OCI-LY7 (cell line): Measurements from ENCODE around the gene C12orf50. TPM values are rescaled to one million over a fixed set of nuclear protein-coding genes. Genes with fewer than 3 reads are reported as not detected.
A peak's percentile ranks its signal among the peaks of the same experiment; 100 is the strongest.

ENCODE experiments used
- BruUV-seq: library from RNA; stranded (reverse); fragments of 400-500 nt; replicated peaks from 2 replicates; lab custom pipeline; 2021; lab: Mats Ljungman, UMichigan
- CTCF ChIA-PET: fragments of 300-600 bp; sonication (Branson Sonifier 250); formaldehyde crosslinking; loops from one replicate; lab custom pipeline; 2022; ENCODE audit warnings: antibody characterized with exemption; ENCODE audit not compliant: unreplicated experiment; lab: Charles Lee
- POLR2A ChIA-PET: fragments of 300-600 bp; sonication (Branson Sonifier 250); formaldehyde crosslinking; loops from one replicate; lab custom pipeline; 2022; ENCODE audit warnings: antibody characterized with exemption; lab: Charles Lee
- DNase-seq: peaks from one replicate; pipeline ENCODE4 v3.0.0-alpha.2; 2015; ENCODE audit warnings: low spot score
- H2AFZ ChIP-seq: fragments of 200-600 bp; sonication (generic), shearing (Covaris generic); 2 replicates; pipeline ENCODE4 v1.6.1; 2014; ENCODE audit warnings: mild to moderate bottlenecking, antibody characterized with exemption, low read length, moderate library complexity
- H3K27ac ChIP-seq: fragments of 200-600 bp; sonication (generic); 2 replicates; pipeline ENCODE4 v1.5.1; 2014; ENCODE audit warnings: mixed run types, low read depth, mild to moderate bottlenecking, moderate library complexity, low read length, inconsistent platforms; ENCODE audit not compliant: poor library complexity, severe bottlenecking
- H3K36me3 ChIP-seq: fragments of 200-600 bp; sonication (generic); 2 replicates; pipeline ENCODE4 v1.6.1; 2014; ENCODE audit warnings: mild to moderate bottlenecking, antibody characterized with exemption, low read length, moderate library complexity, mixed read lengths; ENCODE audit not compliant: insufficient read depth
- H3K4me1 ChIP-seq: fragments of 200-600 bp; sonication (generic); 2 replicates; pipeline ENCODE4 v1.5.1; 2014; ENCODE audit warnings: mild to moderate bottlenecking, low read length; ENCODE audit not compliant: insufficient read depth, poor library complexity, severe bottlenecking
- H3K4me2 ChIP-seq: fragments of 200-600 bp; sonication (generic); 2 replicates; pipeline ENCODE4 v1.6.1; 2014; ENCODE audit warnings: mild to moderate bottlenecking, low read length
- H3K4me3 ChIP-seq: fragments of 200-600 bp; sonication (generic); 2 replicates; pipeline ENCODE4 v1.5.1; 2014; ENCODE audit warnings: mild to moderate bottlenecking, low read depth, low read length; ENCODE audit not compliant: poor library complexity, severe bottlenecking
- H3K79me2 ChIP-seq: fragments of 200-600 bp; sonication (generic); 2 replicates; pipeline ENCODE4 v1.6.1; 2016; ENCODE audit warnings: low read depth, mild to moderate bottlenecking, low read length, moderate library complexity, mixed read lengths; ENCODE audit not compliant: insufficient read depth
- H3K9me2 ChIP-seq: fragments of 200-600 bp; sonication (generic); 2 replicates; pipeline ENCODE4 v1.6.1; 2016; ENCODE audit warnings: mild to moderate bottlenecking, low read length, mixed read lengths; ENCODE audit not compliant: insufficient read depth
- H3K9me3 ChIP-seq: fragments of 200-600 bp; sonication (generic); 2 replicates; pipeline ENCODE4 v1.6.1; 2014; ENCODE audit warnings: mild to moderate bottlenecking, mixed run types, low read length, mixed read lengths
- H4K20me1 ChIP-seq: fragments of 200-600 bp; sonication (generic); 2 replicates; pipeline ENCODE4 v1.6.1; 2014; ENCODE audit warnings: mild to moderate bottlenecking, antibody characterized with exemption, low read length, moderate library complexity, mixed read lengths; ENCODE audit not compliant: insufficient read depth
- EZH2phosphoT487 ChIP-seq: fragments of 200-600 bp; sonication (generic); IDR thresholded peaks from 2 replicates; pipeline ENCODE4 v1.6.1; 2018; ENCODE audit warnings: low read depth, borderline replicate concordance, mild to moderate bottlenecking, mixed run types, antibody characterized with exemption, low read length, moderate library complexity, mixed read lengths
- intact Hi-C: fragments of 100-400 bp; cut with micrococcal nuclease; formaldehyde crosslinking; loops from one replicate; pipeline ENCODE4 v1.10.0; 2022; ENCODE audit not compliant: unreplicated experiment
- total RNA-seq, 2 experiments: library from RNA; depleted of rRNA in 1 of 2; stranded (reverse); fragments of >200 nt in 1 of 2; shearing (Covaris generic) in 1 of 2; gene quantifications; 2 replicates each; pipeline ENCODE4 v1.2.3, GENCODE V29; 2014 to 2022
- TF ChIP-seq, protein P1 (sequence below): fragments of 200-600 bp; sonication (generic); conservative IDR thresholded peaks from 2 replicates; pipeline ENCODE4 v1.5.1; 2014; ENCODE audit warnings: mild to moderate bottlenecking, antibody characterized with exemption, low read length, moderate library complexity, mixed read lengths

C12orf50 gene
- total RNA-seq, 2 experiments from 2014 or later = 0.08 TPM; not detected in 1

DNA sequence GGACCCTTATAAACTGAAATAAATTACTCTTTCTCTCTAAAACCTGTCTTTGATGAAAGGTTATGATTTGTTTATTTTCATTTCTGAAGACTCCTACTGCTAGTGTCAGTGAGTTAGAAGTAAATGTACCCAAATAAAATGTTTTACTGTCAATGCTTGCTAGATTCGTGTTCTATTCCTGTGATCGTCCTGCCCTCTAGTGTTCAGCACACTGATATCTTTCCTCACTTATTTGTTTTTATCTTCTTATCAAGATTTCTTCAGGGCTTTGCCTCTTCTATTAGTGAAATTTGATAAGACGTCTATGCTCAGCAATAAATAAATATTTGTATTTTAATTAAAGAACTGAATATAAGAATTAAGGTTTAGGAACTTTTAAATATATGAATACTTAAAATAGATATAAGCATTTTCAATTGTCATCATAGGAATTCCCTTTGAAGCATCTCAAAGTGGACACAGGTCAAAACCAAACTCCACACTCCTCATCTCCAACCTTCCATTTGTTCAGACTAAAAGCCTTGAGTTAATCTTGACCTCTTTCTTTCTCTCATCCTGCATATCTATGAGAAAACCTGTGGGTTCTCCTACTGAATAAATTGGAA, 75.8 kb downstream of the C12orf50 start:
- H3K27ac ChIP-seq = no peak overlapping the region
- intact Hi-C loops = no loop called here
- no peak overlapping the region for H3K4me2 ChIP-seq

DNA sequence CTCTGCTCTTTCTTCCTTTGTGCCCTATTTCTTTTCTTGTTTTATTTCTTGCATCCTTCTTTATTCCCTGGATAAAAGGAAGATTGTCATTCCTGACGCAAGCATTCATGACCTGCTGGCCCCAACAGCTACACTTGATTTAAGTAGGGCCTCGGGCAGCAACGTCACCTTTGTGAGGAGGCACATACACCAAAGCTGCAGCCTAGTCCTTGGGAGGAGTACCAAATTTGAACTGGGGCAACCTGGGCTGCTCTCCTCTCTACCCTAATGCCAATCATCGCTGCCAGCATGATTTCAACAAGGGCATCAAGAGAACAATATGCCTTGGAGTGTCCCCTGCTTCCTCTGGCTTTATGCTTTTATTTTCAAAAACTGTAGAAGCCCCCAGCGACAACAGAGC, 76.4 kb downstream of the C12orf50 start:
- Histone ChIP-seq H3K4me1 (no peaks in the 10 kb centered on the region), H3K79me2 (no peaks in the 10 kb centered on the region), H4K20me1 (no peaks in the 10 kb centered on the region), H3K9me2 (no peaks in the 10 kb centered on the region), H3K4me2 (no peak overlapping the region), H3K27ac (no peak overlapping the region), H3K9me3 (no peaks in the 10 kb centered on the region), H2AFZ (no peak overlapping the region; the same call in 1 of the 2 replicates), H3K36me3 (no peaks in the 10 kb centered on the region), H3K4me3 (no peak overlapping the region)
- ChIA-PET POLR2A (interaction anchor here (1.5 kb wide), 1 partner anchor 9 kb away, joined by 3 read pairs; no protein-coding TSS in a partner anchor), CTCF (no interaction called here)
- no peak for TF ChIP-seq EZH2phosphoT487
- TF ChIP-seq, protein P1, sequence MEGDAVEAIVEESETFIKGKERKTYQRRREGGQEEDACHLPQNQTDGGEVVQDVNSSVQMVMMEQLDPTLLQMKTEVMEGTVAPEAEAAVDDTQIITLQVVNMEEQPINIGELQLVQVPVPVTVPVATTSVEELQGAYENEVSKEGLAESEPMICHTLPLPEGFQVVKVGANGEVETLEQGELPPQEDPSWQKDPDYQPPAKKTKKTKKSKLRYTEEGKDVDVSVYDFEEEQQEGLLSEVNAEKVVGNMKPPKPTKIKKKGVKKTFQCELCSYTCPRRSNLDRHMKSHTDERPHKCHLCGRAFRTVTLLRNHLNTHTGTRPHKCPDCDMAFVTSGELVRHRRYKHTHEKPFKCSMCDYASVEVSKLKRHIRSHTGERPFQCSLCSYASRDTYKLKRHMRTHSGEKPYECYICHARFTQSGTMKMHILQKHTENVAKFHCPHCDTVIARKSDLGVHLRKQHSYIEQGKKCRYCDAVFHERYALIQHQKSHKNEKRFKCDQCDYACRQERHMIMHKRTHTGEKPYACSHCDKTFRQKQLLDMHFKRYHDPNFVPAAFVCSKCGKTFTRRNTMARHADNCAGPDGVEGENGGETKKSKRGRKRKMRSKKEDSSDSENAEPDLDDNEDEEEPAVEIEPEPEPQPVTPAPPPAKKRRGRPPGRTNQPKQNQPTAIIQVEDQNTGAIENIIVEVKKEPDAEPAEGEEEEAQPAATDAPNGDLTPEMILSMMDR = no peak
- intact Hi-C loops = no loop called here
- no peak for DNase-seq
- BruUV-seq = no TSS peak

More for the DNA sequence above, 75.8 kb downstream of the C12orf50 start:
- Histone ChIP-seq H3K4me3 (no peak overlapping the region), H3K36me3 (no peaks in the 10 kb centered on the region), H2AFZ (no peak overlapping the region; the same call in 1 of the 2 replicates), H3K79me2 (no peaks in the 10 kb centered on the region), H4K20me1 (no peaks in the 10 kb centered on the region), H3K9me3 (no peaks in the 10 kb centered on the region), H3K9me2 (no peaks in the 10 kb centered on the region), H3K4me1 (no peaks in the 10 kb centered on the region)
- DNase-seq = peak; percentile 5
- no TSS peak for BruUV-seq
- ChIA-PET CTCF (no interaction called here), POLR2A (no interaction called here)
- TF ChIP-seq EZH2phosphoT487 = no peak
- TF ChIP-seq, protein P1 = peak; percentile 73

DNA sequence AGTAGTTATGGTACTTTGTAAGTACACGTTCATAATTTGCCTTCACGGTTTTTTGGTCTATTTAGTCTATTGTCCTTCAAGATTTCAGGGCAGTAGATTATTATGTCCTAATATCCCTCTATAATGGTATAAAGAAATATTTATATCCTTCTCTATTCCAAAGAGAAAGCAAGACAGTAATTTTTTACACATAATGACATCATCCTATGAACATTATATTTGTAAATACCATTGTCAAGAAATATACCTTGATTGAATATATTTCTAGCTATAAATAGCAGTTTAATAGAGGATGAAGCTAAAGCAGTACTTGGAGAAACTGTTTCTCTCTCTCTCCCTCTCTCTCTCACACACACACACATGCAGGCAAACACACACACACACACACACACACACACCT, 77.0 kb downstream of the C12orf50 start:
- no peak overlapping the region for H3K4me3 ChIP-seq
- no peak for TF ChIP-seq EZH2phosphoT487
- TF ChIP-seq, protein P1 = no peak
- H4K20me1 ChIP-seq = no peaks in the 10 kb centered on the region
- intact Hi-C loops = no loop called here
- no peaks in the 10 kb centered on the region for H3K36me3 ChIP-seq
- no TSS peak for BruUV-seq
- ChIA-PET POLR2A (interaction anchor here (1.5 kb wide), 1 partner anchor 10 kb away, joined by 3 read pairs; no protein-coding TSS in a partner anchor), CTCF (no interaction called here)
- H3K79me2 ChIP-seq = no peaks in the 10 kb centered on the region
- H2AFZ ChIP-seq = no peak overlapping the region
- DNase-seq = no peak
- H3K27ac ChIP-seq = no peak overlapping the region
- H3K4me1 ChIP-seq = no peaks in the 10 kb centered on the region
- no peak overlapping the region for H3K4me2 ChIP-seq
- H3K9me3 ChIP-seq = no peaks in the 10 kb centered on the region
- H3K9me2 ChIP-seq = no peaks in the 10 kb centered on the region
